ENCODE results near the gene REPS1. TPM values are rescaled to one million over a fixed set of nuclear protein-coding genes. Genes with fewer than 3 reads are reported as not detected.

Gene REPS1
- total RNA-seq (2014; rRNA removed) (27.4 and 37.4 TPM in 2 replicates), Bru-seq, nascent RNA (percentile 77 among the genes with signal in this experiment), BruChase-seq, experiment 1, labeled RNA remaining after a 6-hour chase (percentile 65 among the genes with signal in this experiment), BruChase-seq, experiment 2, labeled RNA remaining after a 2-hour chase (percentile 72 among the genes with signal in this experiment)
- long read RNA-seq, full-length matches to known transcripts: 16 of 28 reads
- long read RNA-seq, partial matches to known transcripts: 7 of 28 reads
- long read RNA-seq, other reads (novel, unspliced or antisense): 5 of 28 reads

- Histone ChIP-seq H3K9ac (ENCODE audit: low read length) (peak within 1 kb of the TSS; percentile 97), H3K4me2 (ENCODE audit: low read length) (peak within 1 kb of the TSS; percentile 94), H3K27ac (ENCODE audit: low read length) (peak within 1 kb of the TSS; percentile 56), H3K4me3 (ENCODE audit: low read length) (peak within 1 kb of the TSS; percentile 95), H3K36me3 (ENCODE audit: low read depth, low read length) (no peaks in the 10 kb centered on the region), H3K4me1 (ENCODE audit: insufficient read depth, low read length) (peaks cover 33% of the 10 kb centered on the region), H3K27me3 (ENCODE audit: low read length) (no peaks in the 10 kb centered on the region), H3K9me3 (ENCODE audit: low read length) (no peaks in the 10 kb centered on the region), H4K20me1 (ENCODE audit: low read length) (peaks cover 34% of the 10 kb centered on the region), H3K79me2 (ENCODE audit: low read length) (peaks cover 51% of the 10 kb centered on the region), H2AFZ (ENCODE audit: low read length) (peak within 1 kb of the TSS; percentile 97), H3F3A (ENCODE audit: low read length, unreplicated experiment) (no peaks in the 10 kb centered on the region), H3K9me2 (replicated peaks; ENCODE audit: low read length) (no peaks in the 10 kb centered on the region)
- no TSS peak for BruUV-seq (replicated peaks)
- TF ChIP-seq CTCF (conservative IDR thresholded peaks at IDR 0.05; ENCODE audit: low read depth, low read length): peak; percentile 76
- TF ChIP-seq EZH2 (IDR thresholded peaks at IDR 0.05; ENCODE audit: low read length, unreplicated experiment): no peak
- CTCF ChIA-PET: interaction anchor here (0.6 kb wide), 1 partner anchor 172 kb away, joined by 3 read pairs; no protein-coding TSS in a partner anchor
- POLR2A ChIA-PET (ENCODE audit: unreplicated experiment): no interaction called here
- ATAC-seq: peak; percentile 87
- intact Hi-C loops (cut with micrococcal nuclease): loop anchor here (1.0 to 2.0 kb wide), 2 partner anchors 15 to 172 kb away; no protein-coding TSS in a partner anchor
- DNase-seq: peak; percentile 83
Observed at GRCh38 chr6:138987643-138988468, at the start of gene REPS1. Gene REPS1 (minus strand): TSS chr6:138988253. CDS start chr6:138987682, 571 bp downstream.

- no peak for ATAC-seq
Observed at GRCh38 chr6:139037490-139037889, 49.4 kb upstream of the REPS1 start.

More at GRCh38 chr6:139037490-139037889, 49.4 kb upstream of the REPS1 start:
- no peaks in the 10 kb centered on the region for H3K9me2 ChIP-seq (replicated peaks; ENCODE audit: low read length)
- intact Hi-C loops (cut with micrococcal nuclease): no loop called here
- no peaks in the 10 kb centered on the region for H4K20me1 ChIP-seq (ENCODE audit: low read length)
- BruUV-seq (replicated peaks): no TSS peak
- TF ChIP-seq EZH2 (IDR thresholded peaks at IDR 0.05; ENCODE audit: low read length, unreplicated experiment): no peak
- no peak for TF ChIP-seq CTCF (conservative IDR thresholded peaks at IDR 0.05; ENCODE audit: low read depth, low read length)
- no peak for TF ChIP-seq EZH2phosphoT487 (IDR thresholded peaks at IDR 0.05; ENCODE audit: borderline replicate concordance, low read length)
- H3K4me2 ChIP-seq (ENCODE audit: low read length): no peak overlapping the region
- no peak overlapping the region for H3K9ac ChIP-seq (ENCODE audit: low read length)
- no peaks in the 10 kb centered on the region for H3K9me3 ChIP-seq (ENCODE audit: low read length)
- ChIA-PET POLR2A (ENCODE audit: unreplicated experiment) (no interaction called here), CTCF (no interaction called here)
- H3K36me3 ChIP-seq (ENCODE audit: low read depth, low read length): peaks cover 5% of the 10 kb centered on the region; the same call in 1 of the 2 replicates
- H3K4me3 ChIP-seq (ENCODE audit: low read length): no peak overlapping the region
- DNase-seq: no peak
- no peaks in the 10 kb centered on the region for H3K4me1 ChIP-seq (ENCODE audit: insufficient read depth, low read length)
- H3K79me2 ChIP-seq (ENCODE audit: low read length): peaks cover 5% of the 10 kb centered on the region; the same call in 1 of the 2 replicates
- H3F3A ChIP-seq (ENCODE audit: low read length, unreplicated experiment): no peaks in the 10 kb centered on the region
- H2AFZ ChIP-seq (ENCODE audit: low read length): no peak overlapping the region
- H3K27ac ChIP-seq (ENCODE audit: low read length): no peak overlapping the region
- H3K27me3 ChIP-seq (ENCODE audit: low read length): no peaks in the 10 kb centered on the region

Measured in PC-3 (cell line).